Measurements from ENCODE around the gene SEC24B.

DNA sequence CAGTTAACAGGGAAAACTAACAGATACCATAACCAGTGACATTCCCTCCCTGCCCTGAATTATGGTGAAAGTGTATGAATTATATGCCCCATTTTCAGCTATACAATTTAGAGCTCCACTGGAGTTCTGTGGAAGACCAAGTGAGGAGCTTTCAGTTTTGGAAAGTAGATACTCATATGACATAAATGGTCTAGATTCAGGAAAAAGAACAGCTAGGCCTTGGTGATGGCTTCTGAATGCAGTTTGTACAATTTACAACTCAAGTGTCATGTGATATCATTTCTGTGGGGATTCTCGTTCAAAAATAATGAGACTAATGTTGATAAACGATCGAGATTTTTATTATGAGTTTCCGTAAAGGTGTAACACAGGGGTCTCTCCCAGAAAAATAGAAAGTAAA is 8.2 kb upstream of the SEC24B start:
- TF ChIP-seq, protein P1, sequence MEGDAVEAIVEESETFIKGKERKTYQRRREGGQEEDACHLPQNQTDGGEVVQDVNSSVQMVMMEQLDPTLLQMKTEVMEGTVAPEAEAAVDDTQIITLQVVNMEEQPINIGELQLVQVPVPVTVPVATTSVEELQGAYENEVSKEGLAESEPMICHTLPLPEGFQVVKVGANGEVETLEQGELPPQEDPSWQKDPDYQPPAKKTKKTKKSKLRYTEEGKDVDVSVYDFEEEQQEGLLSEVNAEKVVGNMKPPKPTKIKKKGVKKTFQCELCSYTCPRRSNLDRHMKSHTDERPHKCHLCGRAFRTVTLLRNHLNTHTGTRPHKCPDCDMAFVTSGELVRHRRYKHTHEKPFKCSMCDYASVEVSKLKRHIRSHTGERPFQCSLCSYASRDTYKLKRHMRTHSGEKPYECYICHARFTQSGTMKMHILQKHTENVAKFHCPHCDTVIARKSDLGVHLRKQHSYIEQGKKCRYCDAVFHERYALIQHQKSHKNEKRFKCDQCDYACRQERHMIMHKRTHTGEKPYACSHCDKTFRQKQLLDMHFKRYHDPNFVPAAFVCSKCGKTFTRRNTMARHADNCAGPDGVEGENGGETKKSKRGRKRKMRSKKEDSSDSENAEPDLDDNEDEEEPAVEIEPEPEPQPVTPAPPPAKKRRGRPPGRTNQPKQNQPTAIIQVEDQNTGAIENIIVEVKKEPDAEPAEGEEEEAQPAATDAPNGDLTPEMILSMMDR (IDR thresholded peaks at IDR 0.05; ENCODE audit: poor library complexity): no peak
- no peak for TF ChIP-seq EZH2 (IDR thresholded peaks at IDR 0.05; ENCODE audit: borderline replicate concordance)

All from hepatocyte (in vitro differentiated cells).